ENCODE data around the gene ST6GALNAC6.

GRCh38 chr9:127927988-127928675, 28.7 kb upstream of the ST6GALNAC6 start:
- TF ChIP-seq GATA2 (IDR thresholded peaks at IDR 0.05; ENCODE audit: low read depth, low read length) (no peak), GATA3 (IDR thresholded peaks at IDR 0.05; ENCODE audit: low read depth, low read length) (no peak)
